Heart right ventricle (tissue), 16 donors: ENCODE data around the gene CST6. TPM values are rescaled to one million over a fixed set of nuclear protein-coding genes. Genes with fewer than 3 reads are reported as not detected.

Experiments used
- ATAC-seq, 8 donors: fragments of 200-7000 bp; cut with Tn5 transposase; one replicate each; pipeline ENCODE4 v1.9.1; 2020; ENCODE audit warnings: mild to moderate bottlenecking in 8 of 8, moderate library complexity in 8 of 8, moderate number of reproducible peaks in 1 of 8
- DNase-seq, 2 donors: peaks; one replicate each; pipeline ENCODE4 v3.0.0-alpha.2; 2020
- H3K27ac ChIP-seq, 10 donors: fragments of 200-600 bp; sonication (generic) in 2 of 10; one replicate each; pipeline versions ENCODE4 v1.5.0 to v1.8.0; 2020 to 2022; ENCODE audit warnings: mild to moderate bottlenecking in 3 of 10
- H3K27me3 ChIP-seq, 7 donors: fragments of 200-600 bp; one replicate each; pipeline ENCODE4 v1.8.0; 2021 to 2022; ENCODE audit warnings: mild to moderate bottlenecking in 2 of 7
- H3K36me3 ChIP-seq, 9 donors: fragments of 200-600 bp; sonication (generic) in 1 of 9; one replicate each; pipeline versions ENCODE4 v1.5.0 to v1.8.0; 2020 to 2022; ENCODE audit warnings: mild to moderate bottlenecking in 2 of 9
- H3K4me1 ChIP-seq, 9 donors: fragments of 200-600 bp; sonication (generic) in 1 of 9; one replicate each; pipeline versions ENCODE4 v1.5.0 to v1.8.0; 2020 to 2022; ENCODE audit warnings: mild to moderate bottlenecking in 4 of 9
- H3K4me3 ChIP-seq, 10 donors: fragments of 200-600 bp; sonication (generic) in 2 of 10; one replicate each; pipeline versions ENCODE4 v1.5.0 to v1.8.0; 2020 to 2022; ENCODE audit warnings: mild to moderate bottlenecking in 7 of 10, moderate library complexity in 2 of 10
- H3K9me3 ChIP-seq, 11 donors: fragments of 200-600 bp in 10 of 11; sonication (generic) in 2 of 11; one replicate each; pipeline versions ENCODE4 v1.5.0 to v1.8.0; 2013 to 2022; ENCODE audit warnings: mild to moderate bottlenecking in 2 of 11, control low read depth in 1 of 11, moderate library complexity in 1 of 11
- WGBS, 2 donors: extraction: QIAGEN DNeasy Blood & Tissue Kit; methylation state at CpG; one replicate each; pipeline ENCODE4 v1.1.7; 2013; ENCODE audit warnings: inconsistent platforms in 1 of 2; 5-methylcytosine and 5-hydroxymethylcytosine counted together
- intact Hi-C, 10 donors: fragments of 100-400 bp; cut with DNase I; formaldehyde crosslinking; loops; one replicate each; pipeline versions ENCODE4 v1.11.1 to v1.14.2; 2022
- polyA plus RNA-seq, 2 donors: library from polyadenylated mRNA; stranded (reverse); fragments of 200-250 nt; gene quantifications; one replicate each; pipeline ENCODE4 v1.2.3, GENCODE V29; 2013
- total RNA-seq, 10 donors: library from RNA; stranded (reverse); fragmentation: NEBNext Ultra II Directional in 3 of 10; extraction: Animal tissue kit (Norgen Biotek cat#: 25700) in 3 of 10; gene quantifications; one replicate each; pipeline versions ENCODE4 v1.2.1 to v1.2.4, GENCODE V29; 2021 to 2023
- TF ChIP-seq, protein P1 (sequence below), 9 donors: fragments of 200-600 bp; sonication (generic) in 2 of 9; IDR thresholded peaks; one replicate each; pipeline versions ENCODE4 v1.5.0 to v1.8.0; 2021 to 2022; ENCODE audit warnings: antibody characterized with exemption in 9 of 9, mild to moderate bottlenecking in 5 of 9, moderate library complexity in 1 of 9
- donor health status: Arrhythmogenic right ventricular cardiomyopathy.
- donor health status: ischemic (EF 13 %, LVEDD 7.1; RV severe dilation, severe dysfunction).
- donor health status: healthy with polysubstance abuse.
- donor health status: DM: no; HTN: yes; CAD: no.
- donor health status: DM: no; HTN: no; CAD: no.
- donor health status: ischemic (EF 25% LVEDD 6.9; RV normal size, moderate dysfunction).
- donor health status: ischemic (EF 25% LVEDD 5.7; RV mildly dilated, moderate dysfunction).
- donor health status: healthy.
- donor health status: DM: yes; HTN: yes; CAD: no.
- donor health status: Ischemic cardiomyopathy.
- donor health status: ischemic (EF 35%, LVEDD 5.7; RV mildly dilated, moderate dysfunction).
- donor health status: nonischemic (EF 11% LVEDD 7.7; RV severe dilation, severe dysfunction).
- donor health status: DM: yes; HTN: yes; CAD: no.
- donor health status: PGD.
- donor health status: ischemic (EF 29% LVEDD 5.4; RV normal size, mild dysfunction).
- donor health status: nonischemic (EF 23%, LVEDD 6.1; RV moderate dilation, normal function).

CST6 gene
- total and polyA plus RNA-seq, 12 donors = 0.35 to 2.6 (median 0.44) TPM; not detected in 7

- intact Hi-C loops = no loop called here
- Histone ChIP-seq H3K36me3 (peaks cover 0 to 5% (median 0%) of the 10 kb centered on the region in 9 donors), H3K27ac (no peak overlapping the region), H3K27me3 (peaks cover 8 to 39% (median 23%) of the 10 kb centered on the region in 7 donors), H3K9me3 (no peaks in the 10 kb centered on the region), H3K4me3 (peak overlapping the region in 2 of 10 donors; percentile 0 to 30), H3K4me1 (peaks cover 0 to 30% (median 14%) of the 10 kb centered on the region in 9 donors)
- DNase-seq (no peak), ATAC-seq (no peak)
- WGBS, 2 donors = 42 to 49% methylated on average over 13 to 14 of the region's 14 CpGs
- TF ChIP-seq, protein P1, sequence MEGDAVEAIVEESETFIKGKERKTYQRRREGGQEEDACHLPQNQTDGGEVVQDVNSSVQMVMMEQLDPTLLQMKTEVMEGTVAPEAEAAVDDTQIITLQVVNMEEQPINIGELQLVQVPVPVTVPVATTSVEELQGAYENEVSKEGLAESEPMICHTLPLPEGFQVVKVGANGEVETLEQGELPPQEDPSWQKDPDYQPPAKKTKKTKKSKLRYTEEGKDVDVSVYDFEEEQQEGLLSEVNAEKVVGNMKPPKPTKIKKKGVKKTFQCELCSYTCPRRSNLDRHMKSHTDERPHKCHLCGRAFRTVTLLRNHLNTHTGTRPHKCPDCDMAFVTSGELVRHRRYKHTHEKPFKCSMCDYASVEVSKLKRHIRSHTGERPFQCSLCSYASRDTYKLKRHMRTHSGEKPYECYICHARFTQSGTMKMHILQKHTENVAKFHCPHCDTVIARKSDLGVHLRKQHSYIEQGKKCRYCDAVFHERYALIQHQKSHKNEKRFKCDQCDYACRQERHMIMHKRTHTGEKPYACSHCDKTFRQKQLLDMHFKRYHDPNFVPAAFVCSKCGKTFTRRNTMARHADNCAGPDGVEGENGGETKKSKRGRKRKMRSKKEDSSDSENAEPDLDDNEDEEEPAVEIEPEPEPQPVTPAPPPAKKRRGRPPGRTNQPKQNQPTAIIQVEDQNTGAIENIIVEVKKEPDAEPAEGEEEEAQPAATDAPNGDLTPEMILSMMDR (IDR thresholded peaks at IDR 0.05) = no peak
Observed at GRCh38 chr11:66011239-66011784, 496 bp upstream of the CST6 start.

- peaks cover 0 to 30% (median 18%) of the 10 kb centered on the region in 9 donors for H3K4me1 ChIP-seq
- 52 to 60% methylated on average over 11 to 12 of the region's 12 CpGs for WGBS, 2 donors
- intact Hi-C loops = no loop called here
- H3K27me3 ChIP-seq = peaks cover 8 to 39% (median 23%) of the 10 kb centered on the region in 7 donors
- no peak for ATAC-seq
- H3K36me3 ChIP-seq = no peaks in the 10 kb centered on the region
- H3K9me3 ChIP-seq = no peaks in the 10 kb centered on the region
- H3K4me3 ChIP-seq = peak overlapping the region in 1 of 10 donors; percentile 30
- TF ChIP-seq, protein P1 (IDR thresholded peaks at IDR 0.05) = no peak
- DNase-seq = no peak
- no peak overlapping the region for H3K27ac ChIP-seq
Observed at GRCh38 chr11:66012371-66012945, 650 bp downstream of the CST6 start.

GRCh38 chr11:66012946-66013761 lies 1.3 kb downstream of the CST6 start:
- Histone ChIP-seq H3K4me3 (no peak overlapping the region), H3K4me1 (peaks cover 0 to 27% (median 18%) of the 10 kb centered on the region in 9 donors), H3K27me3 (peaks cover 8 to 39% (median 23%) of the 10 kb centered on the region in 7 donors), H3K9me3 (no peaks in the 10 kb centered on the region), H3K36me3 (no peaks in the 10 kb centered on the region), H3K27ac (no peak overlapping the region)
- DNase-seq (no peak), ATAC-seq (no peak)
- TF ChIP-seq, protein P1 (IDR thresholded peaks at IDR 0.05) = no peak
- 56 to 66% methylated on average over 12 of the region's 12 CpGs for WGBS, 2 donors
- intact Hi-C loops = no loop called here

DNA sequence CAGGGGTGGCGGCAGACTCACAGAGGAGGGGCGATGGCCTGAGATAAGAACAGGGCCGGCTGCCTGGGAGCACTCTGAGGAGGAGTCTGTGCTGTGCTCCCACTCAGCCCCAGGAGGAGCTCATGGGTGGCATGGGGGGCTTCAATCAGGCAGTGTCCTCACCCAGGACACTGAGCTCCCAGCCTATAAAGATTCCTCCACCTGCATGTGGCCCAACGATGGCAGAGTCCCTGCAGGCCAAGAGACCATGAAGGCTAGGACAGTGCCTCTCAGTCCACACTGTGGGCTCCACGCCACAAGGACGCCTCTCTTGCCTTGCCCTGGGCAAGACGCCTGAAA lies 1.9 kb downstream of the CST6 start:
- Histone ChIP-seq H3K9me3 (no peaks in the 10 kb centered on the region), H3K27ac (no peak overlapping the region), H3K36me3 (no peaks in the 10 kb centered on the region), H3K4me3 (no peak overlapping the region), H3K4me1 (peaks cover 0 to 27% (median 18%) of the 10 kb centered on the region in 9 donors), H3K27me3 (peaks cover 8 to 39% (median 23%) of the 10 kb centered on the region in 7 donors)
- no peak for ATAC-seq
- intact Hi-C loops = no loop called here
- 62 to 69% methylated on average over 7 of the region's 7 CpGs for WGBS, 2 donors
- TF ChIP-seq, protein P1 (IDR thresholded peaks at IDR 0.05) = no peak
- DNase-seq = no peak
